K562 (cell line): ENCODE results near the gene PIP4K2A. TPM values are rescaled to one million over a fixed set of nuclear protein-coding genes. Genes with fewer than 3 reads are reported as not detected.

Source experiments
- CCNT2 ChIP-seq: IDR thresholded peaks from 2 replicates; pipeline ENCODE4 v1.6.1; 2011; ENCODE audit warnings: borderline replicate concordance, low read depth, mild to moderate bottlenecking, moderate library complexity, mixed read lengths, low read length; ENCODE audit not compliant: insufficient read length; ENCODE audit errors: extremely low read depth
- ELF1 ChIP-seq: fragments of 200-800 bp; sonication (Bioruptor generic); IDR thresholded peaks from 2 replicates; pipeline ENCODE4 v1.6.1; 2016; ENCODE audit warnings: missing genetic modification characterization, missing compliant biosample characterization
- ELF4 ChIP-seq: fragments of 450-650 bp; formaldehyde crosslinking; IDR thresholded peaks from 2 replicates; pipeline ENCODE4 v1.4.0; 2022; ENCODE audit warnings: missing genetic modification characterization
- GMEB1 ChIP-seq: fragments of 250-450 bp; sonication (Bioruptor Pico); IDR thresholded peaks from 2 replicates; pipeline ENCODE4 v1.4.0; 2020; ENCODE audit warnings: mild to moderate bottlenecking
- GTF2A2 ChIP-seq: IDR thresholded peaks from 2 replicates; pipeline ENCODE4 v1.6.1; 2016; ENCODE audit warnings: mild to moderate bottlenecking, missing genetic modification characterization, missing compliant biosample characterization
- HSF4 ChIP-seq: fragments of 250-450 bp; sonication (Bioruptor Pico); IDR thresholded peaks from 2 replicates; pipeline ENCODE4 v2.1.2; 2022; ENCODE audit warnings: mild to moderate bottlenecking, moderate library complexity, borderline replicate concordance
- KLF16 ChIP-seq: IDR thresholded peaks from 2 replicates; pipeline ENCODE4 v1.6.1; 2016; ENCODE audit warnings: antibody characterized with exemption
- PCBP1 ChIP-seq: fragments of 200-400 bp; formaldehyde crosslinking; IDR thresholded peaks from 2 replicates; pipeline ENCODE4 v1.6.1; 2018; ENCODE audit warnings: mild to moderate bottlenecking, low read depth, low read length; ENCODE audit not compliant: poor library complexity, severe bottlenecking
- POLR2G ChIP-seq: fragments of 200-400 bp; formaldehyde crosslinking; IDR thresholded peaks from 2 replicates; pipeline ENCODE4 v1.6.1; 2017; ENCODE audit warnings: low read depth, mild to moderate bottlenecking, antibody characterized with exemption, low read length, moderate library complexity
- PTRF ChIP-seq: fragments of 450-650 bp; IDR thresholded peaks from 2 replicates; pipeline ENCODE4 v1.6.1; 2016; ENCODE audit warnings: mild to moderate bottlenecking, missing genetic modification characterization, missing compliant biosample characterization
- RBM15 ChIP-seq: fragments of 200-400 bp; formaldehyde crosslinking; IDR thresholded peaks from 2 replicates; pipeline ENCODE4 v1.6.1; 2018; ENCODE audit warnings: mild to moderate bottlenecking, low read length, moderate library complexity; ENCODE audit not compliant: insufficient read depth
- SP2 ChIP-seq: IDR thresholded peaks from 2 replicates; pipeline ENCODE4 v1.6.1; 2011; ENCODE audit warnings: mild to moderate bottlenecking, low read depth, low read length, moderate library complexity; ENCODE audit not compliant: poor library complexity, severe bottlenecking; ENCODE audit errors: extremely low read depth
- TCF7L2 ChIP-seq: fragments of 150-350 bp; IDR thresholded peaks from 2 replicates; pipeline ENCODE4 v1.6.1; 2016; ENCODE audit warnings: low read depth, mild to moderate bottlenecking, low read length, moderate library complexity
- ZFP30 ChIP-seq: fragments of 250-450 bp; sonication (Bioruptor Pico); IDR thresholded peaks from 2 replicates; pipeline ENCODE4 v1.8.0; 2022; ENCODE audit warnings: moderate library complexity, mild to moderate bottlenecking, inconsistent platforms, borderline replicate concordance
- ZNF146 ChIP-seq: IDR thresholded peaks from one replicate; pipeline ENCODE4 v1.6.1; 2018; ENCODE audit warnings: missing compliant biosample characterization; ENCODE audit not compliant: unreplicated experiment
- ZNF316 ChIP-seq: fragments of 450-650 bp; IDR thresholded peaks from 2 replicates; pipeline ENCODE4 v1.6.1; 2016
- ZNF408 ChIP-seq: fragments of 250-450 bp; sonication (Bioruptor Pico); IDR thresholded peaks from 2 replicates; pipeline ENCODE4 v1.4.0; 2020; ENCODE audit warnings: low read depth, mild to moderate bottlenecking, moderate library complexity
- polyA plus RNA-seq, 8 experiments: library from polyadenylated mRNA; depleted of rRNA in 4 of 8; stranded (reverse) in 5 of 8; unstranded in 3 of 8; fragments of >200 nt; fragmentation: Nextera tagmentation in 2 of 8; fragmentation: Illumina TruSeq in 1 of 8; extraction: Ambion mirVana in 2 of 8; extraction: Trizol in 1 of 8; gene quantifications; 2 replicates each; pipeline versions ENCODE4 v1.2.1 to v1.2.3, GENCODE V29; 2011 to 2014; ENCODE audit warnings: inconsistent platforms in 1 of 8, missing spikeins in 1 of 8
- total RNA-seq, 7 experiments: library from RNA; depleted of rRNA in 6 of 7; stranded (reverse); fragments of >200 nt in 6 of 7; fragmentation: Illumina TruSeq in 2 of 7; extraction: Trizol in 2 of 7; gene quantifications; 2 replicates each; pipeline versions ENCODE4 v1.2.1 to v1.2.3, GENCODE V29; 2011 to 2021; ENCODE audit warnings: low replicate concordance in 1 of 7
- TF ChIP-seq, protein P1 (sequence below), 2 experiments: IDR thresholded peaks in 1 of 2; conservative IDR thresholded peaks in 1 of 2; 2 replicates each; pipeline ENCODE4 v1.6.1; 2016; ENCODE audit warnings: low read depth in 2 of 2, mild to moderate bottlenecking in 1 of 2, missing compliant biosample characterization in 1 of 2, missing genetic modification characterization in 1 of 2, moderate library complexity in 1 of 2
- TF ChIP-seq, protein P2 (sequence below): fragments of 200-800 bp; sonication (Bioruptor generic); IDR thresholded peaks from 2 replicates; pipeline ENCODE4 v1.6.1; 2017; ENCODE audit warnings: missing genetic modification characterization, missing compliant biosample characterization
- TF ChIP-seq, protein P3 (sequence below): fragments of 450-650 bp; formaldehyde crosslinking; IDR thresholded peaks from 2 replicates; pipeline ENCODE4 v1.4.0; 2020; ENCODE audit warnings: mild to moderate bottlenecking, mixed read lengths

PIP4K2A gene
- total and polyA plus RNA-seq, 9 of the 15 experiments (the other 6 are each of a cell fraction or from before 2014, with no cell fraction given) = 35.6 to 117 (median 71.9) TPM

- TF ChIP-seq KLF16 (no peak), PCBP1 (no peak), PTRF (tag) (0 out of 2 replicates have a peak, but pooled peaks have one; percentile 30), GTF2A2 (tag) (no peak), ZNF146 (CRISPR knock-in tag) (no peak), CCNT2 (no peak), HSF4 (CRISPR knock-in tag) (no peak), SP2 (no peak), ZNF316 (peak; percentile 84), GMEB1 (CRISPR knock-in tag) (no peak), TCF7L2 (no peak), ELF4 (CRISPR knock-in tag) (0 out of 2 replicates have a peak, but pooled peaks have one; percentile 56), ZFP30 (CRISPR knock-in tag) (no peak), ZNF408 (no peak), ELF1 (tag) (no peak), POLR2G (no peak), RBM15 (no peak)
- TF ChIP-seq, protein P1, sequence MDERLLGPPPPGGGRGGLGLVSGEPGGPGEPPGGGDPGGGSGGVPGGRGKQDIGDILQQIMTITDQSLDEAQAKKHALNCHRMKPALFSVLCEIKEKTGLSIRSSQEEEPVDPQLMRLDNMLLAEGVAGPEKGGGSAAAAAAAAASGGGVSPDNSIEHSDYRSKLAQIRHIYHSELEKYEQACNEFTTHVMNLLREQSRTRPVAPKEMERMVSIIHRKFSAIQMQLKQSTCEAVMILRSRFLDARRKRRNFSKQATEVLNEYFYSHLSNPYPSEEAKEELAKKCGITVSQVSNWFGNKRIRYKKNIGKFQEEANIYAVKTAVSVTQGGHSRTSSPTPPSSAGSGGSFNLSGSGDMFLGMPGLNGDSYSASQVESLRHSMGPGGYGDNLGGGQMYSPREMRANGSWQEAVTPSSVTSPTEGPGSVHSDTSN (CRISPR knock-in tag; IDR thresholded peaks at IDR 0.05; ENCODE audit: low read depth) = no peak
- TF ChIP-seq, protein P1 (tag; conservative IDR thresholded peaks at IDR 0.05; ENCODE audit: low read depth) = peak; percentile 44
- TF ChIP-seq, protein P2, sequence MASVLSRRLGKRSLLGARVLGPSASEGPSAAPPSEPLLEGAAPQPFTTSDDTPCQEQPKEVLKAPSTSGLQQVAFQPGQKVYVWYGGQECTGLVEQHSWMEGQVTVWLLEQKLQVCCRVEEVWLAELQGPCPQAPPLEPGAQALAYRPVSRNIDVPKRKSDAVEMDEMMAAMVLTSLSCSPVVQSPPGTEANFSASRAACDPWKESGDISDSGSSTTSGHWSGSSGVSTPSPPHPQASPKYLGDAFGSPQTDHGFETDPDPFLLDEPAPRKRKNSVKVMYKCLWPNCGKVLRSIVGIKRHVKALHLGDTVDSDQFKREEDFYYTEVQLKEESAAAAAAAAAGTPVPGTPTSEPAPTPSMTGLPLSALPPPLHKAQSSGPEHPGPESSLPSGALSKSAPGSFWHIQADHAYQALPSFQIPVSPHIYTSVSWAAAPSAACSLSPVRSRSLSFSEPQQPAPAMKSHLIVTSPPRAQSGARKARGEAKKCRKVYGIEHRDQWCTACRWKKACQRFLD (CRISPR knock-in tag) = peak; percentile 73
- TF ChIP-seq, protein P3, sequence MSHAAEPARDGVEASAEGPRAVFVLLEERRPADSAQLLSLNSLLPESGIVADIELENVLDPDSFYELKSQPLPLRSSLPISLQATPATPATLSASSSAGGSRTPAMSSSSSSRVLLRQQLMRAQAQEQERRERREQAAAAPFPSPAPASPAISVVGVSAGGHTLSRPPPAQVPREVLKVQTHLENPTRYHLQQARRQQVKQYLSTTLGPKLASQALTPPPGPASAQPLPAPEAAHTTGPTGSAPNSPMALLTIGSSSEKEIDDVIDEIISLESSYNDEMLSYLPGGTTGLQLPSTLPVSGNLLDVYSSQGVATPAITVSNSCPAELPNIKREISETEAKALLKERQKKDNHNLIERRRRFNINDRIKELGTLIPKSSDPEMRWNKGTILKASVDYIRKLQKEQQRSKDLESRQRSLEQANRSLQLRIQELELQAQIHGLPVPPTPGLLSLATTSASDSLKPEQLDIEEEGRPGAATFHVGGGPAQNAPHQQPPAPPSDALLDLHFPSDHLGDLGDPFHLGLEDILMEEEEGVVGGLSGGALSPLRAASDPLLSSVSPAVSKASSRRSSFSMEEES (CRISPR knock-in tag) = 0 out of 2 replicates have a peak, but pooled peaks have one; percentile 28
These were observed 82.6 kb downstream of the PIP4K2A start (continued) for GRCh38 chr10:22631646-22632278.
